IMR-90 (cell line): ENCODE measurements around the gene CELA1. TPM values are rescaled to one million over a fixed set of nuclear protein-coding genes. Genes with fewer than 3 reads are reported as not detected.

ENCODE experiments used
- ATAC-seq: fragments of 200-7000 bp; cut with Tn5 transposase; 2 replicates; pipeline ENCODE4 v1.9.1; 2020; ENCODE audit warnings: low read depth, mild to moderate bottlenecking, moderate library complexity
- BruUV-seq: library from RNA; stranded (reverse); fragments of 400-500 nt; replicated peaks from 2 replicates; lab custom pipeline; 2021; lab: Mats Ljungman, UMichigan
- CTCF ChIA-PET: fragments of 300-600 bp; formaldehyde crosslinking; extraction: SDS; loops from one replicate; lab custom pipeline; 2021; ENCODE audit warnings: antibody characterized with exemption; lab: Yijun Ruan, JAX
- POLR2A ChIA-PET: fragments of 300-600 bp; sonication (Branson Sonifier 250); formaldehyde crosslinking; loops from one replicate; lab custom pipeline; 2022; ENCODE audit warnings: antibody characterized with exemption; ENCODE audit not compliant: unreplicated experiment; lab: Charles Lee
- DNase-seq: peaks from one replicate; pipeline ENCODE4 v3.0.0; 2013
- H2AFZ ChIP-seq: replicated peaks from 2 replicates; pipeline ENCODE3; 2013; ENCODE audit warnings: low read length, mild to moderate bottlenecking; ENCODE audit not compliant: poor library complexity
- H2AK5ac ChIP-seq: 2 replicates; pipeline ENCODE4 v1.6.1; 2013; ENCODE audit warnings: low read depth, low read length, inconsistent platforms
- H2AK9ac ChIP-seq: replicated peaks from 2 replicates; pipeline ENCODE3; 2013; ENCODE audit warnings: mild to moderate bottlenecking, low read depth, low read length, moderate library complexity; ENCODE audit not compliant: poor library complexity
- H2BK120ac ChIP-seq: 2 replicates; pipeline ENCODE4 v1.6.1; 2013; ENCODE audit warnings: low read depth, low read length, inconsistent platforms
- H2BK15ac ChIP-seq: 3 replicates; pipeline ENCODE4 v1.6.1; 2013; ENCODE audit warnings: low read depth, low read length, inconsistent platforms
- H2BK20ac ChIP-seq: 2 replicates; pipeline ENCODE4 v1.6.1; 2013; ENCODE audit warnings: low read depth, mild to moderate bottlenecking, inconsistent platforms, low read length, moderate library complexity
- H2BK5ac ChIP-seq: 2 replicates; pipeline ENCODE4 v1.6.1; 2013; ENCODE audit warnings: mild to moderate bottlenecking, low read depth, low read length, inconsistent platforms; ENCODE audit not compliant: poor library complexity, severe bottlenecking
- H3K14ac ChIP-seq: replicated peaks from 2 replicates; pipeline ENCODE4 v1.6.1; 2013; ENCODE audit warnings: low read depth, low read length, inconsistent platforms
- H3K18ac ChIP-seq: 2 replicates; pipeline ENCODE4 v1.6.1; 2013; ENCODE audit warnings: low read depth, low read length, control low read depth
- H3K23ac ChIP-seq: 2 replicates; pipeline ENCODE4 v1.6.1; 2013; ENCODE audit warnings: low read depth, low read length, inconsistent platforms
- H3K27ac ChIP-seq: 2 replicates; pipeline ENCODE4 v1.5.1; 2013; ENCODE audit warnings: mild to moderate bottlenecking, control low read depth, low read length; ENCODE audit not compliant: insufficient read depth
- H3K27me3 ChIP-seq: 2 replicates; pipeline ENCODE4 v1.6.1; 2013; ENCODE audit warnings: low read length; ENCODE audit not compliant: control insufficient read depth, insufficient read depth
- H3K36me3 ChIP-seq: 2 replicates; pipeline ENCODE4 v1.6.1; 2013; ENCODE audit warnings: low read length, mixed read lengths; ENCODE audit not compliant: control insufficient read depth, insufficient read depth
- H3K4ac ChIP-seq: 2 replicates; pipeline ENCODE4 v1.6.1; 2013; ENCODE audit warnings: low read depth, low read length, inconsistent platforms
- H3K4me1 ChIP-seq: 2 replicates; pipeline ENCODE4 v1.6.1; 2013; ENCODE audit warnings: low read length, mixed read lengths; ENCODE audit not compliant: control insufficient read depth, insufficient read depth
- H3K4me2 ChIP-seq: 2 replicates; pipeline ENCODE4 v1.6.1; 2013; ENCODE audit warnings: low read depth, mild to moderate bottlenecking, control low read depth, low read length, moderate library complexity
- H3K4me3 ChIP-seq: 2 replicates; pipeline ENCODE4 v1.5.1; 2013; ENCODE audit warnings: low read depth, mild to moderate bottlenecking, control low read depth, low read length, moderate library complexity; ENCODE audit not compliant: insufficient read depth
- H3K56ac ChIP-seq: 2 replicates; pipeline ENCODE4 v1.6.1; 2013; ENCODE audit warnings: low read length, inconsistent platforms; ENCODE audit not compliant: insufficient read depth; ENCODE audit errors: extremely low read depth
- H3K79me1 ChIP-seq, 2 experiments: 2 replicates each; pipeline ENCODE4 v1.6.1; 2013; ENCODE audit warnings: low read length in 2 of 2, inconsistent platforms in 1 of 2, low read depth in 1 of 2
- H3K9ac ChIP-seq: 2 replicates; pipeline ENCODE4 v1.6.1; 2013; ENCODE audit warnings: low read depth, low read length, control low read depth
- H3K9me1 ChIP-seq: 2 replicates; pipeline ENCODE4 v1.6.1; 2013; ENCODE audit warnings: low read length, inconsistent platforms; ENCODE audit not compliant: insufficient read depth
- H3K9me3 ChIP-seq: 2 replicates; pipeline ENCODE4 v1.6.1; 2013; ENCODE audit warnings: low read length; ENCODE audit not compliant: control insufficient read depth, insufficient read depth
- H4K20me1 ChIP-seq: 2 replicates; pipeline ENCODE4 v1.6.1; 2013; ENCODE audit warnings: low read length, inconsistent platforms; ENCODE audit not compliant: insufficient read depth
- H4K5ac ChIP-seq: 2 replicates; pipeline ENCODE4 v1.6.1; 2013; ENCODE audit warnings: mild to moderate bottlenecking, low read depth, low read length, control low read depth
- H4K8ac ChIP-seq, 2 experiments: 2 replicates each; pipeline ENCODE4 v1.6.1; 2013; ENCODE audit warnings: low read depth in 2 of 2, low read length in 2 of 2, control low read depth in 1 of 2, inconsistent platforms in 1 of 2
- H4K91ac ChIP-seq: 2 replicates; pipeline ENCODE4 v1.6.1; 2013; ENCODE audit warnings: low read depth, low read length, inconsistent platforms; ENCODE audit not compliant: insufficient read depth
- BHLHE40 ChIP-seq: fragments of 150-350 bp; IDR thresholded peaks from 2 replicates; pipeline ENCODE4 v1.6.1; 2016; ENCODE audit warnings: mild to moderate bottlenecking, low read depth, low read length
- CEBPB ChIP-seq: IDR thresholded peaks from 2 replicates; pipeline ENCODE4 v1.6.1; 2012; ENCODE audit warnings: low read depth, low read length, improper control_type of control experiment
- CHD1 ChIP-seq: IDR thresholded peaks from 2 replicates; pipeline ENCODE4 v1.6.1; 2012; ENCODE audit warnings: low read depth, low read length, improper control_type of control experiment
- FOS ChIP-seq: fragments of 150-350 bp; IDR thresholded peaks from 2 replicates; pipeline ENCODE4 v1.6.1; 2016; ENCODE audit warnings: low read depth, low read length
- MAFK ChIP-seq: IDR thresholded peaks from 2 replicates; pipeline ENCODE4 v1.6.1; 2012; ENCODE audit warnings: low read depth, low read length, improper control_type of control experiment
- MAZ ChIP-seq: IDR thresholded peaks from 2 replicates; pipeline ENCODE4 v1.6.1; 2012; ENCODE audit warnings: low read depth, mild to moderate bottlenecking, low read length, improper control_type of control experiment, moderate library complexity, borderline replicate concordance
- MXI1 ChIP-seq: IDR thresholded peaks from 2 replicates; pipeline ENCODE4 v1.6.1; 2012; ENCODE audit warnings: low read depth, mild to moderate bottlenecking, low read length, moderate library complexity, borderline replicate concordance
- NFE2L2 ChIP-seq: fragments of 150-350 bp; IDR thresholded peaks from 2 replicates; pipeline ENCODE4 v1.6.1; 2016; ENCODE audit warnings: low read depth, mild to moderate bottlenecking, low read length
- POLR2A ChIP-seq: IDR thresholded peaks from 2 replicates; pipeline ENCODE4 v1.6.1; 2012; ENCODE audit warnings: mild to moderate bottlenecking, low read depth, low read length
- RAD21 ChIP-seq: IDR thresholded peaks from 2 replicates; pipeline ENCODE4 v1.6.1; 2012; ENCODE audit warnings: low read length, improper control_type of control experiment
- RFX5 ChIP-seq: IDR thresholded peaks from 2 replicates; pipeline ENCODE4 v1.8.0; 2012; ENCODE audit warnings: low read depth, mild to moderate bottlenecking, low read length, moderate library complexity
- SMC3 ChIP-seq: fragments of 150-350 bp; IDR thresholded peaks from 2 replicates; pipeline ENCODE4 v1.6.1; 2016; ENCODE audit warnings: low read depth, mild to moderate bottlenecking, antibody characterized with exemption, low read length, moderate library complexity
- WGBS, 2 experiments: methylation state at CpG; one replicate each; pipeline versions ENCODE4 v1.1.5 to v1.1.7; 2013; ENCODE audit warnings: missing lambda C conversion rate in 2 of 2; ENCODE audit not compliant: insufficient read length in 1 of 2; ENCODE audit errors: extremely low coverage in 2 of 2; 5-methylcytosine and 5-hydroxymethylcytosine counted together
- dilution Hi-C: fragments of 300-500 bp; cut with HindIII; formaldehyde crosslinking; loops from one replicate; pipeline ENCODE4 v1.14.3; 2018; ENCODE audit warnings: low sequenced_read_pairs; ENCODE audit not compliant: unreplicated experiment
- in situ Hi-C: fragments of 300-500 bp; cut with MboI; formaldehyde crosslinking; loops from 3 replicates; pipeline ENCODE4 v1.14.3; 2019; ENCODE audit warnings: low sequenced_read_pairs, inconsistent platforms, mixed read lengths
- intact Hi-C: fragments of 100-400 bp; cut with micrococcal nuclease; formaldehyde crosslinking; loops from 2 replicates; pipeline ENCODE4 v1.10.0; 2022
- polyA plus RNA-seq, 3 experiments: library from polyadenylated mRNA; depleted of rRNA; stranded (reverse); fragments of >200 nt; gene quantifications; 2 replicates each; pipeline ENCODE4 v1.2.3, GENCODE V29; 2012; ENCODE audit warnings: low replicate concordance in 1 of 3
- total RNA-seq: library from RNA; depleted of rRNA; stranded (reverse); fragments of >200 nt; gene quantifications from 2 replicates; pipeline ENCODE4 v1.2.3, GENCODE V29; 2012
- TF ChIP-seq, protein P1 (sequence below): fragments of 150-350 bp; IDR thresholded peaks from 2 replicates; pipeline ENCODE4 v1.6.1; 2016; ENCODE audit warnings: low read depth, mild to moderate bottlenecking, low read length, moderate library complexity, borderline replicate concordance
- TF ChIP-seq, protein P2 (sequence below): fragments of 150-350 bp; IDR thresholded peaks from 2 replicates; pipeline ENCODE4 v1.6.1; 2017; ENCODE audit warnings: mild to moderate bottlenecking, antibody characterized with exemption, low read length, low read depth
- TF ChIP-seq, protein P3 (sequence below): conservative IDR thresholded peaks from 2 replicates; pipeline ENCODE4 v1.5.1; 2012; ENCODE audit warnings: mild to moderate bottlenecking, low read depth, low read length, improper control_type of control experiment

CELA1 gene
- total and polyA plus RNA-seq, 2 of the 4 experiments (the other 2 are of a cell fraction): not detected

DNA sequence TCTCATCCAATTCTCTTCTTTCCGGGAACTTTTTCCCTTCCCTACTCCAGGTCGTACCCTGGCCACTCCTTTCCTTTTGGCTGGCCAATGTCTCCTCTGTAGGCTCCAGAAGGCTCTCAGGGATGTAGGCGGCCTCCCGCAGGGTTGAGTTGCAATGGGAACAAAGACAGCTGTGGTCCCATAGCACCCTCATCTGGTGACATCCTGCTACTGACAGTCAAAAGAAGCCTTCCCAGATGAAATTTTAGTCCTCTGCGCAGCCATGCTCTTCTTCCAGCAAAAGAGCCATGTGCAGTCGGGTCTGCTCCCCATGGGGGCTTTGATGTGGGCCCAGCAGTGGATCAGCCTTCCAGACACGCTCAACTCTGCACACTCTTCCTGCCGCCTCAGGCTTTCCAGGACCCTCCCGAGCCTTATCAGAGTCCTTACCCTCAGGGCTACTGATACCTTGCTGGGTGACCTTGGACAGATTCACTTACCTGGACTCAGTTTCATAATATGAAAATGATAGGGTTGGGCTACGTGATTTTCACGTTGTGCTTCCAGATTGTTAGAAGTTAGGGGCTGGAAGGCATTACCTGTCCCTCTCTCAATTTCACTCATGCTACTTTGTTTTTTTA lies 5.5 kb upstream of the CELA1 start:
- no peak overlapping the region for H3K4ac ChIP-seq
- H3K56ac ChIP-seq: no peak overlapping the region
- no peak overlapping the region for H3K23ac ChIP-seq
- no peak overlapping the region for H4K8ac ChIP-seq
- peaks cover 2% of the 10 kb centered on the region; the same call in 1 of the 2 replicates for H3K9me1 ChIP-seq
- no peak overlapping the region for H3K27ac ChIP-seq
- peak overlapping the region; percentile 40 for H2AFZ ChIP-seq
- POLR2A ChIA-PET: no interaction called here
- H4K91ac ChIP-seq: no peak overlapping the region
- H3K14ac ChIP-seq: no peak overlapping the region
- no peak overlapping the region; the same call in 1 of the 2 replicates for H2BK120ac ChIP-seq
- DNase-seq (peak; percentile 66), ATAC-seq (peak; percentile 80)
- dilution Hi-C loops (no loop called here), intact Hi-C loops (no loop called here), in situ Hi-C loops (loop anchor here (25.0 kb wide), 1 partner anchor 840 kb away; the partner anchor contains the start of gene DIP2B)
- no peak overlapping the region; the same call in 2 of the 3 replicates for H2BK15ac ChIP-seq
- no peak overlapping the region for H3K9ac ChIP-seq
- WGBS, 2 experiments: 47% methylated on average over 3 of the region's 11 CpGs; no CpG with 5 or more reads in 1 of the 2 experiments
- no peaks in the 10 kb centered on the region for H4K20me1 ChIP-seq
- H2BK20ac ChIP-seq: no peak overlapping the region
- H3K4me3 ChIP-seq: no peak overlapping the region
- H2BK5ac ChIP-seq: no peak overlapping the region
- no peaks in the 10 kb centered on the region for H3K27me3 ChIP-seq
- H4K5ac ChIP-seq: no peak overlapping the region
- H3K4me2 ChIP-seq: no peak overlapping the region
- H2AK9ac ChIP-seq: no peak overlapping the region
- H2AK5ac ChIP-seq: no peak overlapping the region
- no TSS peak for BruUV-seq
- no peaks in the 10 kb centered on the region for H3K36me3 ChIP-seq
- CTCF ChIA-PET: interaction anchor here (1.0 to 2.9 kb wide), 3 partner anchors 11 to 83 kb away, joined by 3 to 17 read pairs (median 3); no protein-coding TSS in a partner anchor
- no peaks in the 10 kb centered on the region for H3K79me1 ChIP-seq
- no peak overlapping the region for H3K18ac ChIP-seq
- H3K4me1 ChIP-seq: peaks cover 2% of the 10 kb centered on the region; the same call in 1 of the 2 replicates
- no peaks in the 10 kb centered on the region for H3K9me3 ChIP-seq
- TF ChIP-seq CHD1 (no peak), SMC3 (peak; percentile 81), FOS (no peak), MAZ (no peak), MAFK (no peak), MXI1 (no peak), NFE2L2 (no peak), BHLHE40 (no peak), RFX5 (no peak), RAD21 (peak; percentile 88), CEBPB (no peak), POLR2A (no peak)
- TF ChIP-seq, protein P1, sequence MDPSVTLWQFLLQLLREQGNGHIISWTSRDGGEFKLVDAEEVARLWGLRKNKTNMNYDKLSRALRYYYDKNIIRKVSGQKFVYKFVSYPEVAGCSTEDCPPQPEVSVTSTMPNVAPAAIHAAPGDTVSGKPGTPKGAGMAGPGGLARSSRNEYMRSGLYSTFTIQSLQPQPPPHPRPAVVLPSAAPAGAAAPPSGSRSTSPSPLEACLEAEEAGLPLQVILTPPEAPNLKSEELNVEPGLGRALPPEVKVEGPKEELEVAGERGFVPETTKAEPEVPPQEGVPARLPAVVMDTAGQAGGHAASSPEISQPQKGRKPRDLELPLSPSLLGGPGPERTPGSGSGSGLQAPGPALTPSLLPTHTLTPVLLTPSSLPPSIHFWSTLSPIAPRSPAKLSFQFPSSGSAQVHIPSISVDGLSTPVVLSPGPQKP: no peak
- TF ChIP-seq, protein P2, sequence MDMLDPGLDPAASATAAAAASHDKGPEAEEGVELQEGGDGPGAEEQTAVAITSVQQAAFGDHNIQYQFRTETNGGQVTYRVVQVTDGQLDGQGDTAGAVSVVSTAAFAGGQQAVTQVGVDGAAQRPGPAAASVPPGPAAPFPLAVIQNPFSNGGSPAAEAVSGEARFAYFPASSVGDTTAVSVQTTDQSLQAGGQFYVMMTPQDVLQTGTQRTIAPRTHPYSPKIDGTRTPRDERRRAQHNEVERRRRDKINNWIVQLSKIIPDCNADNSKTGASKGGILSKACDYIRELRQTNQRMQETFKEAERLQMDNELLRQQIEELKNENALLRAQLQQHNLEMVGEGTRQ: no peak
- TF ChIP-seq, protein P3, sequence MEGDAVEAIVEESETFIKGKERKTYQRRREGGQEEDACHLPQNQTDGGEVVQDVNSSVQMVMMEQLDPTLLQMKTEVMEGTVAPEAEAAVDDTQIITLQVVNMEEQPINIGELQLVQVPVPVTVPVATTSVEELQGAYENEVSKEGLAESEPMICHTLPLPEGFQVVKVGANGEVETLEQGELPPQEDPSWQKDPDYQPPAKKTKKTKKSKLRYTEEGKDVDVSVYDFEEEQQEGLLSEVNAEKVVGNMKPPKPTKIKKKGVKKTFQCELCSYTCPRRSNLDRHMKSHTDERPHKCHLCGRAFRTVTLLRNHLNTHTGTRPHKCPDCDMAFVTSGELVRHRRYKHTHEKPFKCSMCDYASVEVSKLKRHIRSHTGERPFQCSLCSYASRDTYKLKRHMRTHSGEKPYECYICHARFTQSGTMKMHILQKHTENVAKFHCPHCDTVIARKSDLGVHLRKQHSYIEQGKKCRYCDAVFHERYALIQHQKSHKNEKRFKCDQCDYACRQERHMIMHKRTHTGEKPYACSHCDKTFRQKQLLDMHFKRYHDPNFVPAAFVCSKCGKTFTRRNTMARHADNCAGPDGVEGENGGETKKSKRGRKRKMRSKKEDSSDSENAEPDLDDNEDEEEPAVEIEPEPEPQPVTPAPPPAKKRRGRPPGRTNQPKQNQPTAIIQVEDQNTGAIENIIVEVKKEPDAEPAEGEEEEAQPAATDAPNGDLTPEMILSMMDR: peak; percentile 86
